ENCODE results near the gene EIF1B.

- TF ChIP-seq EP300 (IDR thresholded peaks at IDR 0.05; ENCODE audit: borderline replicate concordance) (no peak), MAX (IDR thresholded peaks at IDR 0.05) (no peak)
Measured at GRCh38 chr3:40262331-40262730, 47.2 kb upstream of the EIF1B start.
